ENCODE measurements around the gene UBE2E3. TPM values are rescaled to one million over a fixed set of nuclear protein-coding genes. Genes with fewer than 3 reads are reported as not detected.

UBE2E3 gene
- total RNA-seq, 6 experiments from 2014 or later, result 21.0 to 45.5 (median 31.0) TPM

DNA sequence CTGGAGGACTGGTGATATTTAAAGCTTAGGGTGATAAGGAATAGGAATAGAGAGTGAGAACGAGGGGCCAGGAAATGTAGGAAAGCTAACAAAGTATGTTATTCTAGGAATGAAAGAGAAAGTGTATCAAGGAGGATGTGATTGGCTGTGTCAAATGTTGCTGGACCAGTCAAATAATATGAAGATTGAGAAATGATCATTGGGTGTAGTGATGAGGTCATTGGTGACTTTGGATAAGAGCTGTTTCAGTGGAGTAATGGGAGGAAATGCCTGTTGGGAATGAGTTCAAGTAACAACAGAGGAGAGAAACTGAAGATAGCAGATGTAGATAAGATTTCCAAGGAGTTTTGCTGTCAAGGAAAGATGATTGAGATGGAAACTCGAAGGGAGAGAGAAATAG, 74.4 kb downstream of the UBE2E3 start:
- ATAC-seq (peak in 2 of 4 donors; percentile 14 to 64), DNase-seq (no peak)
- no peaks in the 10 kb centered on the region for H3K36me3 ChIP-seq
- WGBS (ENCODE audit: insufficient coverage, low coverage, low lambda C conversion rate, missing lambda C conversion rate), result 84% methylated on average over 2 of the region's 2 CpGs
- H3K27me3 ChIP-seq, result no peaks in the 10 kb centered on the region
- H3K9me3 ChIP-seq, result no peaks in the 10 kb centered on the region
- no peak overlapping the region for H3K27ac ChIP-seq
- no peaks in the 10 kb centered on the region for H3K4me1 ChIP-seq
- intact Hi-C loops (cut with DNase I), result no loop called here
- TF ChIP-seq POLR2A (IDR thresholded peaks at IDR 0.05), result no peak
- TF ChIP-seq, protein P1, sequence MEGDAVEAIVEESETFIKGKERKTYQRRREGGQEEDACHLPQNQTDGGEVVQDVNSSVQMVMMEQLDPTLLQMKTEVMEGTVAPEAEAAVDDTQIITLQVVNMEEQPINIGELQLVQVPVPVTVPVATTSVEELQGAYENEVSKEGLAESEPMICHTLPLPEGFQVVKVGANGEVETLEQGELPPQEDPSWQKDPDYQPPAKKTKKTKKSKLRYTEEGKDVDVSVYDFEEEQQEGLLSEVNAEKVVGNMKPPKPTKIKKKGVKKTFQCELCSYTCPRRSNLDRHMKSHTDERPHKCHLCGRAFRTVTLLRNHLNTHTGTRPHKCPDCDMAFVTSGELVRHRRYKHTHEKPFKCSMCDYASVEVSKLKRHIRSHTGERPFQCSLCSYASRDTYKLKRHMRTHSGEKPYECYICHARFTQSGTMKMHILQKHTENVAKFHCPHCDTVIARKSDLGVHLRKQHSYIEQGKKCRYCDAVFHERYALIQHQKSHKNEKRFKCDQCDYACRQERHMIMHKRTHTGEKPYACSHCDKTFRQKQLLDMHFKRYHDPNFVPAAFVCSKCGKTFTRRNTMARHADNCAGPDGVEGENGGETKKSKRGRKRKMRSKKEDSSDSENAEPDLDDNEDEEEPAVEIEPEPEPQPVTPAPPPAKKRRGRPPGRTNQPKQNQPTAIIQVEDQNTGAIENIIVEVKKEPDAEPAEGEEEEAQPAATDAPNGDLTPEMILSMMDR (IDR thresholded peaks at IDR 0.05), result no peak
- no peak overlapping the region for H3K4me3 ChIP-seq

DNA sequence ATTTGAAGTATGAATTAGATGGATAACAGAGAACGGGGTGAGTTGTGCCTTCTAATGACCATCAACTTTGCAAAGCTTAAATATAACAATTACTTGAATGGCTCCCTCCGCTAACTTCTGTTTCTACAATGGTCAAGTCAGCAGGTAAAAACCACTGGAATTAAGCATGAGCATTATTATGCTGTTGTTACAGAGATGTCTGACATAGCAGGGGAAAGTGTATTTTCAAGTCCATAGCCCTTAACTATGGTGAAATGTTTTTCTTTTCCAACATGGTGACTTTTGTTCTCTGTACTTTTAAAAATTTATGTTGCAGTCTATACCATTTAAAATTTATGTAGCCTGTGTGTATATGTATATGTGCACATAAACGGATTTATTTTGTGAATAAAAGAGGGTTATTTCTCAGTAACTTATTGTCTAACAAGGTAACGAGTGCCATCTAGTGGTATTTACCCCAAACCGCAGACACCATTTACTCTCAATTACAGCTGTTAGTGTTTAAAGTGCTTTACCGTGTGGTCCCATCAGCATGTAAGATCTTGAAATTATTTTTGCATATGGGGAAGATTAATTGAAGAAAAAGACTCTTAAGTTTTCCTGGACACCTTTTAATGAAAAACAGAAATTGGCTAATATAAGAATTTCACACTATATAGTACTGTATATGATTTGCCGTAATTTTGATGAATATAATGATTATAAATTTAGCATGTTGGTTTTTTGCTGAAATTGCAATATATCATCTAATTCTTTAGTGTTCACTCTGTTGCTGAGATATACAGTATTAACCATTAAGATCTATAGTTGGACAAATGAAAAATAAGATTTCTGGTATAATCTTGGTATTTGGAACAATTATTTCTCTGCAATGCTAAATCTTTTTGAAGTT, 78.2 kb downstream of the UBE2E3 start:
- DNase-seq (no peak), ATAC-seq (peak; percentile 75 to 82 (median 78))
- Histone ChIP-seq H3K9me3 (no peaks in the 10 kb centered on the region), H3K4me3 (no peak overlapping the region), H3K4me1 (no peaks in the 10 kb centered on the region), H3K27ac (no peak overlapping the region), H3K27me3 (no peaks in the 10 kb centered on the region), H3K36me3 (no peaks in the 10 kb centered on the region)
- TF ChIP-seq POLR2A (IDR thresholded peaks at IDR 0.05), result no peak
- TF ChIP-seq, protein P1 (IDR thresholded peaks at IDR 0.05), result peak; percentile 78 to 82 (median 80)
- intact Hi-C loops (cut with DNase I), result no loop called here
- 34% methylated on average over 6 of the region's 7 CpGs for WGBS (ENCODE audit: insufficient coverage, low coverage, low lambda C conversion rate, missing lambda C conversion rate)

DNA sequence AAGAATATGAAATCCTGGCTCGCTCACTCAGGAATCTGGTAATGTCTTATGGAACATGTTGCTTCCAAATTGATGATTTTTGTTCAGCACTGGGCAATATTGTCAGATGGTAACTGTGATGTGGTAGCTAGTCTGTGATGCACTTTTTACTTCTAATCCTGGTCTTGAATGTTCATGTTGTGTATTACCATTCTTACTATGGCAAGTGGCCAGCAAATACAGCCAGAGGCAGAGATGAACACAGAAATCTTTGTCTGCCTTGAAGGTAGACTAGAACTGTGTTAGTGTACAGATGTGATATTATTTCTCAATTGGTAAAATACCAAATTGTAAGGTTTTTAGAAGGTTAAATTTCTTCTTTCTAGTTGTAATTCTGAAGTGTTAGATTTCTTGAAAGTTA, 83.3 kb downstream of the UBE2E3 start:
- Histone ChIP-seq H3K27me3 (no peaks in the 10 kb centered on the region), H3K9me3 (no peaks in the 10 kb centered on the region), H3K4me3 (no peak overlapping the region), H3K27ac (no peak overlapping the region), H3K36me3 (no peaks in the 10 kb centered on the region), H3K4me1 (no peaks in the 10 kb centered on the region)
- ATAC-seq (no peak), DNase-seq (no peak)
- no peak for TF ChIP-seq POLR2A (IDR thresholded peaks at IDR 0.05)
- TF ChIP-seq, protein P1 (IDR thresholded peaks at IDR 0.05), result no peak
- WGBS (ENCODE audit: insufficient coverage, low coverage, low lambda C conversion rate, missing lambda C conversion rate), result 36% methylated on average over 1 of the region's 1 CpG
- intact Hi-C loops (cut with DNase I), result no loop called here

DNA sequence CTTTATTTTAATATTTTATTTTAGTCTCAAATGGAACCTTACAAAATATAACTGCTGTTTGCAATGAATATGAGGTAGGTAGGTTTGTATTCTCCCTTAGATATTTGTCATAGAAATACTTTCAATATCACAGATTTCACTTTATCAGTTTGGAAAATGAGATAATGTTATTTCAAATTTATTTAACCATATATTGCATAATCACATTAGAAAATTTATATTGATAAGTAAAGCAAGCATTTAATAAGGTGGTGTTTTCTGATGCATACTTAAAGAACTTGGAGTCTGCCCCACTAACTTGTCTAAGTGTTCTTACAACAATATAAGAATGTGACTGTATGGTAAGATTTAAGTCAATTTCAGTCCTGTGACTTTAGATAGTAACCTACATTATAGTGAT, 85.1 kb downstream of the UBE2E3 start:
- DNase-seq (no peak), ATAC-seq (no peak)
- H3K27ac ChIP-seq, result no peak overlapping the region
- H3K27me3 ChIP-seq, result no peaks in the 10 kb centered on the region
- H3K4me3 ChIP-seq, result no peak overlapping the region
- H3K9me3 ChIP-seq, result no peaks in the 10 kb centered on the region
- no peak for TF ChIP-seq POLR2A (IDR thresholded peaks at IDR 0.05)
- TF ChIP-seq, protein P1 (IDR thresholded peaks at IDR 0.05), result no peak
- H3K4me1 ChIP-seq, result no peaks in the 10 kb centered on the region
- intact Hi-C loops (cut with DNase I), result no loop called here
- no peaks in the 10 kb centered on the region for H3K36me3 ChIP-seq
